A673 (cell line): ENCODE measurements around the gene ISOC2. TPM values are rescaled to one million over a fixed set of nuclear protein-coding genes. Genes with fewer than 3 reads are reported as not detected.

Source experiments
- BruUV-seq: library from RNA; stranded (reverse); fragments of 400-500 nt; replicated peaks from 2 replicates; lab custom pipeline; 2021; lab: Mats Ljungman, UMichigan
- CTCF ChIA-PET: fragments of 300-600 bp; sonication (Branson Sonifier 250); formaldehyde crosslinking; loops from one replicate; lab custom pipeline; 2022; ENCODE audit warnings: antibody characterized with exemption; lab: Charles Lee
- POLR2A ChIA-PET: fragments of 300-600 bp; sonication (Branson Sonifier 250); formaldehyde crosslinking; loops from one replicate; lab custom pipeline; 2022; ENCODE audit warnings: antibody characterized with exemption; ENCODE audit not compliant: low non-redundant PET; lab: Charles Lee
- DNase-seq: peaks from one replicate; pipeline ENCODE4 v3.0.0-alpha.2; 2015; ENCODE audit warnings: low spot score
- H3K27ac ChIP-seq: fragments of 200-600 bp; sonication (generic); 2 replicates; pipeline ENCODE4 v1.5.1; 2016; ENCODE audit warnings: mixed run types, low read depth, mild to moderate bottlenecking, mixed read lengths, antibody characterized with exemption, low read length; ENCODE audit not compliant: poor library complexity, severe bottlenecking
- H3K27me3 ChIP-seq: fragments of 200-600 bp; sonication (generic); replicated peaks from 2 replicates; pipeline ENCODE4 v1.6.1; 2017; ENCODE audit warnings: mixed run types, low read depth, mild to moderate bottlenecking, mixed read lengths, antibody characterized with exemption, low read length; ENCODE audit not compliant: insufficient read depth, poor library complexity
- H3K36me3 ChIP-seq: fragments of 200-600 bp; sonication (generic); 2 replicates; pipeline ENCODE4 v1.6.1; 2016; ENCODE audit warnings: mixed run types, mild to moderate bottlenecking, mixed read lengths, antibody characterized with exemption, low read length; ENCODE audit not compliant: insufficient read depth, poor library complexity, severe bottlenecking
- H3K4me1 ChIP-seq: fragments of 200-600 bp; sonication (generic); 2 replicates; pipeline ENCODE4 v1.6.1; 2017; ENCODE audit warnings: mixed run types, mild to moderate bottlenecking, mixed read lengths, antibody characterized with exemption, low read length; ENCODE audit not compliant: insufficient read depth, poor library complexity, severe bottlenecking
- H3K4me3 ChIP-seq: fragments of 200-600 bp; sonication (generic); 2 replicates; pipeline ENCODE4 v1.5.1; 2016; ENCODE audit warnings: low read depth, mixed run types, mild to moderate bottlenecking, mixed read lengths, low read length; ENCODE audit not compliant: poor library complexity, severe bottlenecking
- H3K9me3 ChIP-seq: fragments of 200-600 bp; sonication (generic); 2 replicates; pipeline ENCODE4 v1.6.1; 2016; ENCODE audit warnings: mixed run types, low read depth, mild to moderate bottlenecking, mixed read lengths, antibody characterized with exemption, low read length; ENCODE audit not compliant: poor library complexity, severe bottlenecking
- EZH2 ChIP-seq: fragments of 200-600 bp; sonication (generic); IDR thresholded peaks from 2 replicates; pipeline ENCODE4 v1.6.1; 2017; ENCODE audit warnings: borderline replicate concordance, low read depth, mild to moderate bottlenecking, mixed read lengths, antibody characterized with exemption, low read length; ENCODE audit not compliant: poor library complexity, severe bottlenecking
- intact Hi-C: fragments of 100-400 bp; cut with micrococcal nuclease; formaldehyde crosslinking; loops from one replicate; pipeline ENCODE4 v1.10.0; 2022; ENCODE audit not compliant: unreplicated experiment
- total RNA-seq: library from RNA; stranded (reverse); gene quantifications from 2 replicates; pipeline ENCODE4 v1.2.3, GENCODE V29; 2021
- TF ChIP-seq, protein P1 (sequence below): fragments of 300-800, 200-600 bp; sonication (generic); conservative IDR thresholded peaks from 2 replicates; pipeline ENCODE4 v1.5.1; 2017; ENCODE audit warnings: low read depth, mild to moderate bottlenecking, antibody characterized with exemption, low read length, moderate library complexity, mixed read lengths

The ISOC2 gene
- total RNA-seq, 1 experiment from 2014 or later = 33.2 TPM

DNA sequence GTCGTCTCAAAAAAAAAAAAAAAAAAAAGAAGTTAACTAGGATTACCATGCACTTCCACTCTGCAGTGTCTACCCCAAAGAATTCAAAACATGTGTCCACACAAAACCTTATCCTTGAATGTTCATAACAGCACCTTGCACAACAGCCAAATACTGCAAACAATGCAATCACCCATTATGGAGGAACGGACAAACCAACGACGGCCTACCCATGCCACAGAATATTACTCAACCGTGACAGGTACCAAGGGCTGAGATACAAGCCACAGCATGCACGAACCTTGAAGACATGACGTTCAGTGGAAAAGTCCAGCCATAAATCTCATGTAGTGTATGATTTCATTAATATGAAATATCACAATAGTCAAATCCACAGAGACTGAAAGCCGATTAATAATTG, 15.4 kb downstream of the ISOC2 start:
- no peak overlapping the region for H3K4me3 ChIP-seq
- H3K27me3 ChIP-seq = peaks cover 55% of the 10 kb centered on the region
- H3K36me3 ChIP-seq = no peaks in the 10 kb centered on the region
- peaks cover 17% of the 10 kb centered on the region for H3K4me1 ChIP-seq
- ChIA-PET CTCF (interaction anchor here (0.6 kb wide), 1 partner anchor 159 kb away, joined by 5 read pairs; no protein-coding TSS in a partner anchor), POLR2A (interaction anchor here (0.6 kb wide), 1 partner anchor 1519 kb away, joined by 26 read pairs; no protein-coding TSS in a partner anchor)
- TF ChIP-seq, protein P1, sequence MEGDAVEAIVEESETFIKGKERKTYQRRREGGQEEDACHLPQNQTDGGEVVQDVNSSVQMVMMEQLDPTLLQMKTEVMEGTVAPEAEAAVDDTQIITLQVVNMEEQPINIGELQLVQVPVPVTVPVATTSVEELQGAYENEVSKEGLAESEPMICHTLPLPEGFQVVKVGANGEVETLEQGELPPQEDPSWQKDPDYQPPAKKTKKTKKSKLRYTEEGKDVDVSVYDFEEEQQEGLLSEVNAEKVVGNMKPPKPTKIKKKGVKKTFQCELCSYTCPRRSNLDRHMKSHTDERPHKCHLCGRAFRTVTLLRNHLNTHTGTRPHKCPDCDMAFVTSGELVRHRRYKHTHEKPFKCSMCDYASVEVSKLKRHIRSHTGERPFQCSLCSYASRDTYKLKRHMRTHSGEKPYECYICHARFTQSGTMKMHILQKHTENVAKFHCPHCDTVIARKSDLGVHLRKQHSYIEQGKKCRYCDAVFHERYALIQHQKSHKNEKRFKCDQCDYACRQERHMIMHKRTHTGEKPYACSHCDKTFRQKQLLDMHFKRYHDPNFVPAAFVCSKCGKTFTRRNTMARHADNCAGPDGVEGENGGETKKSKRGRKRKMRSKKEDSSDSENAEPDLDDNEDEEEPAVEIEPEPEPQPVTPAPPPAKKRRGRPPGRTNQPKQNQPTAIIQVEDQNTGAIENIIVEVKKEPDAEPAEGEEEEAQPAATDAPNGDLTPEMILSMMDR = no peak
- no peak for TF ChIP-seq EZH2
- no TSS peak for BruUV-seq
- DNase-seq = no peak
- intact Hi-C loops = no loop called here
- H3K9me3 ChIP-seq = no peaks in the 10 kb centered on the region
- H3K27ac ChIP-seq = no peak overlapping the region

DNA sequence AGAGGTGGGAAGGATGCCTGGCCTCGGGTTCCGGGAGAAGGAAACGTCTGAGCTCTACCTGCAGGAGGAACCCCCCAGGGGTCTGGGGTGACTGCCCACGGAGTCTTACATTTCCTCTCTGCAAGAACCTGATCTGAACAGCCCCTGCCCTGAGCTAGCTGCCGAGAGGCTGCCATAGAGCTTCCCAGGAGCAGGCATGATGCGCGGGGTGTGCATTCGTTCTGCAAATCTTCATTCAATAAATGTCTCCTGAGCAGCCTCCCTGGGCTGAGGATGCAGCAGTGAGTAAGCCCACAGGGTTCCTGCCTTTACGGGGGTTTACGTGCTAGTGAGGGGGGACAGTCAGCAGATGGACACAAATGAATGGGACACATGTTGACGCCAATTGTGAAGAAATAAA, 16.8 kb downstream of the ISOC2 start:
- H3K27ac ChIP-seq = no peak overlapping the region
- no peaks in the 10 kb centered on the region for H3K36me3 ChIP-seq
- H3K9me3 ChIP-seq = no peaks in the 10 kb centered on the region
- ChIA-PET POLR2A (no interaction called here), CTCF (no interaction called here)
- no peak for DNase-seq
- peaks cover 54% of the 10 kb centered on the region for H3K27me3 ChIP-seq
- peaks cover 20% of the 10 kb centered on the region for H3K4me1 ChIP-seq
- TF ChIP-seq, protein P1 = no peak
- TF ChIP-seq EZH2 = no peak
- H3K4me3 ChIP-seq = no peak overlapping the region
- BruUV-seq = no TSS peak
- intact Hi-C loops = no loop called here

DNA sequence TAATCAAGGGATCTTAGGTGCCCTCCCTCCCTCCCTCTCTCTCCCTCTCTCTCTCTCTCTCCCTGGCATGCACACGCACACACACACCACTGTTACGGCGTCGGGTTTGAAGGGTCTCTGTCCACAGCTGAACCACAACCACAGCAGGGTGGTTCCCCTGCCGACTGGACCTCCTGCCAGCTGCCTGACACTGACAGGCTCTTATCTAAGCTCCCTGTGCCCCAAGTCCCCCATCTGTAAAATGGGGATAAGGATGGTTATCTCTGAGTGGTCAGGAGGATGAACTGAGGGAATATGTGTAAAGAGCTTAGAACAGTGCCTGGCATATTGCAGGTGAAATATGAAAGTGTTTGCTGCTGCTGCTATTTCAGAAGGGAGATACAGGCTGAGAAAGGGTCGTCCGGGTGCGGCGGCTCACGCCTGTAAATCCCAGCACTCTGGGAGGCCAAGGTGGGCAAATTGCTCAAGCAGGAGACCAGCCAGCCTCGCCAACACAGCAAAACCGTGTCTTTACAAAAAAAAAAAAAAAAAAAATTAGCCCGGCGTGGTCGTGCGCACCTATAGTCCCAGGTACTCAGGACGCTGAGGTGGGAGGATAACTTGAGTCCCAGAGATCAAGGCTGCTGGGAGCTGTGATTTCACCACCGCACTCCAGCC, 17.5 kb downstream of the ISOC2 start:
- peaks cover 54% of the 10 kb centered on the region for H3K27me3 ChIP-seq

More for the DNA sequence above, 17.5 kb downstream of the ISOC2 start:
- Histone ChIP-seq H3K4me1 (peaks cover 20% of the 10 kb centered on the region), H3K27ac (no peak overlapping the region), H3K9me3 (no peaks in the 10 kb centered on the region), H3K4me3 (no peak overlapping the region), H3K36me3 (no peaks in the 10 kb centered on the region)
- intact Hi-C loops = no loop called here
- ChIA-PET CTCF (no interaction called here), POLR2A (no interaction called here)
- TF ChIP-seq, protein P1 = no peak
- no peak for TF ChIP-seq EZH2
- no peak for DNase-seq
- BruUV-seq = no TSS peak
